Suprapubic skin (tissue), 3 donors: Measurements from ENCODE around the gene PROSER2.

Source experiments
- EP300 ChIP-seq: sonication (generic); formaldehyde crosslinking; IDR thresholded peaks from one replicate; pipeline ENCODE4 v1.6.1; 2017; ENCODE audit warnings: antibody characterized with exemption
- POLR2A ChIP-seq, 2 donors: fragments of 450-650 bp; IDR thresholded peaks; one replicate each; pipeline ENCODE4 v1.6.1; 2017; ENCODE audit warnings: antibody characterized with exemption in 2 of 2, mild to moderate bottlenecking in 2 of 2, moderate library complexity in 2 of 2
- TF ChIP-seq, protein P1 (sequence below), 2 donors: fragments of 200-600 bp in 1 of 2; fragments of 450-650 bp in 1 of 2; sonication (generic) in 1 of 2; IDR thresholded peaks; one replicate each; pipeline ENCODE4 v1.5.1; 2016 to 2019; ENCODE audit warnings: antibody characterized with exemption in 2 of 2, mild to moderate bottlenecking in 1 of 2, moderate library complexity in 1 of 2

DNA sequence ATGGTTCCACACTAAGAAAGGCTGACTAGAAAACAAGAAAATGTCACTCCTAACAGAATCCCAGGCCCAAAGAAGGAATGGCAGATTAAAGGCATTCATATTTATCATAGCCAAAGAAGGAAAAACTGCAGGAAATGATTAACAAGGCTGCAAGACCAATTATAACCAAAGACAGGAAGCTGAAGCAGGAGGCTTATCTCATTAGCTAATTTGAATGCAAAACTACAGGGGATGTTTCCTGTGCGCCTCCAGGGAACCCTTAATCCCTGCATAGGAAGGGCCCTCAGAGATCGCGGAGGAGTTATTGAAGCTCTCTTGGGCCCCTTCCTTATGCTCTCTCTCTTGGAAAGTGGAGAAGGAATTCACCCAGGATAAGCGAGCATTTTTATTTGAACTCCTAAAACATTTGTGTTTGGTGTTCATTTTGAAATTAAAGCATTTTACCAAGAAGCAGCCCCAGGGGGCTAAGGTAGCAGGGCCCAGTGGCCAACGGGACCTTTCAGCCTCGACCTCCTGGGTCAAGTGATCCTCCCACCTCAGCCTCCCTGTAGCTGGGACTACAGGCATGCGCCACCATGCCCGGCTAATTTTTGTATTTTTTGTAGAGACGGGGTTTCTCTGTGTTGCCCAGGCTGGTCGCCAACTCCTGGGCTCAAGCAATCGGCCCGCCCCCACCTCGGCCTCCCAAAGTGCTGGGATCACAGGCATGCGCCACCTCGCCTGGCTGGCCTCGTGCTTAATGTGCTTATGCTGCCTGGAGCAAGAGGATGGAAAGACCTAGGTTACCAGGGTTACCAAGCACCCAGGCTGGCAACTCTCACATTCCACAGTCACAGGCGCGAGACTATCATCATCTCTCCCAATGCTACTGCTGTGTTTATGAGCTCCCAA, 24.1 kb upstream of the PROSER2 start:
- TF ChIP-seq POLR2A (IDR thresholded peaks at IDR 0.05) (no peak), EP300 (no peak)
- TF ChIP-seq, protein P1, sequence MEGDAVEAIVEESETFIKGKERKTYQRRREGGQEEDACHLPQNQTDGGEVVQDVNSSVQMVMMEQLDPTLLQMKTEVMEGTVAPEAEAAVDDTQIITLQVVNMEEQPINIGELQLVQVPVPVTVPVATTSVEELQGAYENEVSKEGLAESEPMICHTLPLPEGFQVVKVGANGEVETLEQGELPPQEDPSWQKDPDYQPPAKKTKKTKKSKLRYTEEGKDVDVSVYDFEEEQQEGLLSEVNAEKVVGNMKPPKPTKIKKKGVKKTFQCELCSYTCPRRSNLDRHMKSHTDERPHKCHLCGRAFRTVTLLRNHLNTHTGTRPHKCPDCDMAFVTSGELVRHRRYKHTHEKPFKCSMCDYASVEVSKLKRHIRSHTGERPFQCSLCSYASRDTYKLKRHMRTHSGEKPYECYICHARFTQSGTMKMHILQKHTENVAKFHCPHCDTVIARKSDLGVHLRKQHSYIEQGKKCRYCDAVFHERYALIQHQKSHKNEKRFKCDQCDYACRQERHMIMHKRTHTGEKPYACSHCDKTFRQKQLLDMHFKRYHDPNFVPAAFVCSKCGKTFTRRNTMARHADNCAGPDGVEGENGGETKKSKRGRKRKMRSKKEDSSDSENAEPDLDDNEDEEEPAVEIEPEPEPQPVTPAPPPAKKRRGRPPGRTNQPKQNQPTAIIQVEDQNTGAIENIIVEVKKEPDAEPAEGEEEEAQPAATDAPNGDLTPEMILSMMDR (IDR thresholded peaks at IDR 0.05): no peak
